H9 (cell line): ENCODE measurements around the gene TULP3. TPM values are rescaled to one million over a fixed set of nuclear protein-coding genes. Genes with fewer than 3 reads are reported as not detected.

Source experiments
- DNase-seq: peaks from one replicate; pipeline ENCODE4 v3.0.0-alpha.2; 2017
- H2AFZ ChIP-seq: one replicate; pipeline ENCODE4 v1.6.1; 2013; ENCODE audit warnings: mild to moderate bottlenecking, low read length, control low read depth, moderate library complexity
- H2AK5ac ChIP-seq: 2 replicates; pipeline ENCODE4 v1.6.1; 2013; ENCODE audit warnings: low read length, control low read depth, mixed read lengths; ENCODE audit not compliant: insufficient read length
- H2BK120ac ChIP-seq: one replicate; pipeline ENCODE4 v1.6.1; 2013; ENCODE audit warnings: low read depth, mild to moderate bottlenecking, low read length, control low read depth, inconsistent platforms; ENCODE audit not compliant: poor library complexity, severe bottlenecking
- H2BK12ac ChIP-seq: 2 replicates; pipeline ENCODE4 v1.6.1; 2013; ENCODE audit warnings: low read length, control low read depth, mixed read lengths, low read depth; ENCODE audit not compliant: insufficient read length
- H2BK15ac ChIP-seq: 2 replicates; pipeline ENCODE4 v1.6.1; 2013; ENCODE audit warnings: low read depth, low read length, control low read depth
- H2BK20ac ChIP-seq: one replicate; pipeline ENCODE4 v1.6.1; 2013; ENCODE audit warnings: low read depth, mild to moderate bottlenecking, low read length, control low read depth, inconsistent platforms; ENCODE audit not compliant: poor library complexity, severe bottlenecking
- H2BK5ac ChIP-seq: 2 replicates; pipeline ENCODE4 v1.6.1; 2013; ENCODE audit warnings: low read length, control low read depth, mixed read lengths; ENCODE audit not compliant: insufficient read length
- H3K14ac ChIP-seq: 2 replicates; pipeline ENCODE4 v1.6.1; 2013; ENCODE audit warnings: low read length, control low read depth; ENCODE audit not compliant: insufficient read depth
- H3K18ac ChIP-seq: 2 replicates; pipeline ENCODE4 v1.6.1; 2013; ENCODE audit warnings: low read depth, mild to moderate bottlenecking, mixed read lengths, low read length, control low read depth; ENCODE audit not compliant: insufficient read length
- H3K23ac ChIP-seq: 2 replicates; pipeline ENCODE4 v1.6.1; 2013; ENCODE audit warnings: low read length, control low read depth, mixed read lengths, low read depth; ENCODE audit not compliant: insufficient read length
- H3K23me2 ChIP-seq: 2 replicates; pipeline ENCODE4 v1.6.1; 2013; ENCODE audit warnings: low read depth, mild to moderate bottlenecking, mixed read lengths, low read length, control low read depth; ENCODE audit not compliant: insufficient read length, poor library complexity, severe bottlenecking
- H3K27ac ChIP-seq: 2 replicates; pipeline ENCODE4 v1.5.1; 2013; ENCODE audit warnings: low read length, control low read depth, mixed read lengths, low read depth; ENCODE audit not compliant: insufficient read length
- H3K27me3 ChIP-seq: 2 replicates; pipeline ENCODE4 v1.6.1; 2013; ENCODE audit warnings: low read length, control low read depth, inconsistent platforms; ENCODE audit not compliant: insufficient read depth
- H3K4ac ChIP-seq: 2 replicates; pipeline ENCODE4 v1.6.1; 2013; ENCODE audit warnings: low read depth, mild to moderate bottlenecking, control low read depth, inconsistent platforms, low read length, moderate library complexity
- H3K4me1 ChIP-seq: 2 replicates; pipeline ENCODE4 v1.6.1; 2013; ENCODE audit warnings: low read length, control low read depth, inconsistent platforms; ENCODE audit not compliant: insufficient read depth
- H3K4me2 ChIP-seq: 2 replicates; pipeline ENCODE4 v1.6.1; 2013; ENCODE audit warnings: low read length, control low read depth, mixed read lengths; ENCODE audit not compliant: insufficient read length, insufficient read depth
- H3K56ac ChIP-seq: 2 replicates; pipeline ENCODE4 v1.6.1; 2013; ENCODE audit warnings: low read depth, mild to moderate bottlenecking, mixed read lengths, low read length, control low read depth; ENCODE audit not compliant: insufficient read length
- H3K79me1 ChIP-seq: 2 replicates; pipeline ENCODE4 v1.6.1; 2013; ENCODE audit warnings: low read depth, mild to moderate bottlenecking, moderate library complexity, low read length, control low read depth, inconsistent platforms; ENCODE audit not compliant: insufficient read depth, poor library complexity, severe bottlenecking
- H3K79me2 ChIP-seq: 2 replicates; pipeline ENCODE4 v1.6.1; 2013; ENCODE audit warnings: low read length, control low read depth, inconsistent platforms; ENCODE audit not compliant: insufficient read depth
- H3K9ac ChIP-seq: 2 replicates; pipeline ENCODE4 v1.6.1; 2013; ENCODE audit warnings: low read length, control low read depth, mixed read lengths; ENCODE audit not compliant: insufficient read length; ENCODE audit errors: extremely low read depth
- H3K9me3 ChIP-seq: one replicate; pipeline ENCODE4 v1.6.1; 2013; ENCODE audit warnings: low read depth, low read length, inconsistent platforms; ENCODE audit not compliant: control insufficient read depth
- H3T11ph ChIP-seq: one replicate; pipeline ENCODE4 v1.6.1; 2013; ENCODE audit warnings: mild to moderate bottlenecking, low read length, control low read depth, inconsistent platforms
- H4K20me1 ChIP-seq: one replicate; pipeline ENCODE4 v1.6.1; 2013; ENCODE audit not compliant: control insufficient read depth, insufficient read length, insufficient read depth
- H4K5ac ChIP-seq: 2 replicates; pipeline ENCODE4 v1.6.1; 2013; ENCODE audit warnings: low read depth, mild to moderate bottlenecking, mixed read lengths, low read length, control low read depth; ENCODE audit not compliant: insufficient read length
- H4K8ac ChIP-seq: replicated peaks from 2 replicates; pipeline ENCODE4 v1.6.1; 2013; ENCODE audit warnings: low read length, control low read depth, mixed read lengths, low read depth; ENCODE audit not compliant: insufficient read length
- H4K91ac ChIP-seq: 2 replicates; pipeline ENCODE4 v1.6.1; 2013; ENCODE audit warnings: low read depth, mild to moderate bottlenecking, moderate library complexity, mixed read lengths, low read length, control low read depth; ENCODE audit not compliant: insufficient read length
- H3K27ac Mint-ChIP-seq, 3 experiments: 2 replicates in 2 of 3; 3 replicates in 1 of 3; pipeline ENCODE4 v1.8.0; 2020 to 2021; ENCODE audit warnings: mixed read lengths in 3 of 3, mild to moderate bottlenecking in 1 of 3, moderate library complexity in 1 of 3
- H3K27me3 Mint-ChIP-seq: 2 replicates; pipeline ENCODE4 v1.8.0; 2021; ENCODE audit warnings: low read depth, mild to moderate bottlenecking, moderate library complexity, mixed read lengths
- H3K36me3 Mint-ChIP-seq, 3 experiments: 2 replicates in 2 of 3; 3 replicates in 1 of 3; pipeline ENCODE4 v1.8.0; 2020 to 2021; ENCODE audit warnings: low read depth in 3 of 3, mixed read lengths in 3 of 3; ENCODE audit not compliant: insufficient read depth in 1 of 3
- H3K4me1 Mint-ChIP-seq, 2 experiments: 2 replicates each; pipeline ENCODE4 v1.8.0; 2020; ENCODE audit warnings: mixed read lengths in 2 of 2
- H3K4me3 Mint-ChIP-seq, 2 experiments: 2 replicates in 1 of 2; 3 replicates in 1 of 2; pipeline ENCODE4 v1.8.0; 2020 to 2021; ENCODE audit warnings: mild to moderate bottlenecking in 2 of 2, mixed read lengths in 2 of 2, moderate library complexity in 1 of 2
- H3K9me3 Mint-ChIP-seq, 2 experiments: 2 replicates in 1 of 2; 3 replicates in 1 of 2; pipeline ENCODE4 v1.8.0; 2020; ENCODE audit warnings: mild to moderate bottlenecking in 2 of 2, mixed read lengths in 2 of 2, moderate library complexity in 1 of 2
- WGBS: extraction: QIAGEN DNeasy Blood & Tissue Kit; methylation state at CpG from one replicate; pipeline ENCODE4 v1.1.7; 2013; ENCODE audit warnings: missing lambda C conversion rate, low lambda C conversion rate, mixed read lengths; ENCODE audit not compliant: insufficient read length; ENCODE audit errors: extremely low coverage; 5-methylcytosine and 5-hydroxymethylcytosine counted together
- total RNA-seq: library from RNA; stranded (reverse); gene quantifications from 2 replicates; pipeline ENCODE4 v1.2.1, GENCODE V29; 2021
- TF ChIP-seq, protein P1 (sequence below): fragments of 200-600 bp; sonication (generic); conservative IDR thresholded peaks from 3 replicates; pipeline ENCODE4 v1.8.0; 2021; ENCODE audit warnings: antibody characterized with exemption, mild to moderate bottlenecking

TULP3 gene
- total RNA-seq, 1 experiment from 2014 or later, result 22.3 TPM

- no peak overlapping the region for H2BK20ac ChIP-seq
- H3K27ac ChIP-seq, result no peak overlapping the region
- TF ChIP-seq, protein P1, sequence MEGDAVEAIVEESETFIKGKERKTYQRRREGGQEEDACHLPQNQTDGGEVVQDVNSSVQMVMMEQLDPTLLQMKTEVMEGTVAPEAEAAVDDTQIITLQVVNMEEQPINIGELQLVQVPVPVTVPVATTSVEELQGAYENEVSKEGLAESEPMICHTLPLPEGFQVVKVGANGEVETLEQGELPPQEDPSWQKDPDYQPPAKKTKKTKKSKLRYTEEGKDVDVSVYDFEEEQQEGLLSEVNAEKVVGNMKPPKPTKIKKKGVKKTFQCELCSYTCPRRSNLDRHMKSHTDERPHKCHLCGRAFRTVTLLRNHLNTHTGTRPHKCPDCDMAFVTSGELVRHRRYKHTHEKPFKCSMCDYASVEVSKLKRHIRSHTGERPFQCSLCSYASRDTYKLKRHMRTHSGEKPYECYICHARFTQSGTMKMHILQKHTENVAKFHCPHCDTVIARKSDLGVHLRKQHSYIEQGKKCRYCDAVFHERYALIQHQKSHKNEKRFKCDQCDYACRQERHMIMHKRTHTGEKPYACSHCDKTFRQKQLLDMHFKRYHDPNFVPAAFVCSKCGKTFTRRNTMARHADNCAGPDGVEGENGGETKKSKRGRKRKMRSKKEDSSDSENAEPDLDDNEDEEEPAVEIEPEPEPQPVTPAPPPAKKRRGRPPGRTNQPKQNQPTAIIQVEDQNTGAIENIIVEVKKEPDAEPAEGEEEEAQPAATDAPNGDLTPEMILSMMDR, result no peak
- no peak overlapping the region for H3K56ac ChIP-seq
- H4K91ac ChIP-seq, result no peak overlapping the region
- H2BK12ac ChIP-seq, result no peak overlapping the region
- H4K5ac ChIP-seq, result no peak overlapping the region
- H3K4me1 ChIP-seq, result peaks cover 3% of the 10 kb centered on the region; the same call in 1 of the 2 replicates
- H3K27ac Mint-ChIP-seq, result no peak overlapping the region; a peak in 1 of 7 replicates
- no peaks in the 10 kb centered on the region for H3K9me3 Mint-ChIP-seq
- H3K23me2 ChIP-seq, result peaks cover 2% of the 10 kb centered on the region
- H3K9ac ChIP-seq, result no peak overlapping the region
- H2AK5ac ChIP-seq, result no peak overlapping the region
- no peak overlapping the region for H2BK5ac ChIP-seq
- no CpG with 5 or more reads among the region's 2 CpGs for WGBS
- no peak overlapping the region for H4K8ac ChIP-seq
- no peaks in the 10 kb centered on the region for H3K27me3 ChIP-seq
- H3K4me3 Mint-ChIP-seq, result no peak overlapping the region
- peaks cover 7% of the 10 kb centered on the region for H3K79me1 ChIP-seq
- H2BK15ac ChIP-seq, result no peak overlapping the region
- no peaks in the 10 kb centered on the region for H3K9me3 ChIP-seq
- H2BK120ac ChIP-seq, result no peak overlapping the region
- H3K36me3 Mint-ChIP-seq, result peaks cover 13 to 71% (median 22%) of the 10 kb centered on the region in 3 experiments
- H3K79me2 ChIP-seq, result peaks cover 36% of the 10 kb centered on the region; the same call in 1 of the 2 replicates
- H3T11ph ChIP-seq, result no peak overlapping the region
- no peaks in the 10 kb centered on the region for H4K20me1 ChIP-seq
- H3K27me3 Mint-ChIP-seq, result no peaks in the 10 kb centered on the region
- no peak overlapping the region for H3K4ac ChIP-seq
- H3K14ac ChIP-seq, result no peak overlapping the region
- H2AFZ ChIP-seq, result no peak overlapping the region
- no peak overlapping the region for H3K23ac ChIP-seq
- H3K4me2 ChIP-seq, result no peak overlapping the region
- peaks cover 21 to 26% of the 10 kb centered on the region in 2 experiments for H3K4me1 Mint-ChIP-seq
- no peak for DNase-seq
- H3K18ac ChIP-seq, result no peak overlapping the region
Observed at GRCh38 chr12:2967651-2968050, 77.0 kb downstream of the TULP3 start.
